HG03108 (cell line): ENCODE results near the gene TMEM17.

Experiments
- ATAC-seq: cut with Tn5 transposase; IDR thresholded peaks from one replicate; pipeline ENCODE4 v1.9.1; 2021; ENCODE audit warnings: moderate library complexity; ENCODE audit not compliant: unreplicated experiment

The TMEM17 gene

DNA sequence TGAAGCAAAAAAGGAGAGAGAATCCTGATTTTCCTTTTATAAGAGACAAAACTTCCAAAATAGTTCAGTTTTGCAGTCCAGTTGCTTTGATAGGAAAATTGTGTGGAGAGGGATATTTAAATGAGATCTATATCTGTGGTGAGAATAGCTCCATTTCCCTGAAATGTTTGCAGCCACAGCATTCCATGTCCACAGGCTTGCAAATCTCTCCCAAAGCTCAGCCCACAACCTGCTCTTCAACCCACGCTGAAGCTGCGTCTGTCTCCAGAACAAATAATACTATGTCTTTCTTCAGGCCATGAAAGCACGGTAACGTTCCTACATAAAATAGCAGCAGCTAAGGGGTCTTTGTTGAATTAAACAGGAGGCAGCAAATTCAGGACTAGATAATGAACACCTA lies 31.8 kb downstream of the TMEM17 start:
- ATAC-seq, result no peak

DNA sequence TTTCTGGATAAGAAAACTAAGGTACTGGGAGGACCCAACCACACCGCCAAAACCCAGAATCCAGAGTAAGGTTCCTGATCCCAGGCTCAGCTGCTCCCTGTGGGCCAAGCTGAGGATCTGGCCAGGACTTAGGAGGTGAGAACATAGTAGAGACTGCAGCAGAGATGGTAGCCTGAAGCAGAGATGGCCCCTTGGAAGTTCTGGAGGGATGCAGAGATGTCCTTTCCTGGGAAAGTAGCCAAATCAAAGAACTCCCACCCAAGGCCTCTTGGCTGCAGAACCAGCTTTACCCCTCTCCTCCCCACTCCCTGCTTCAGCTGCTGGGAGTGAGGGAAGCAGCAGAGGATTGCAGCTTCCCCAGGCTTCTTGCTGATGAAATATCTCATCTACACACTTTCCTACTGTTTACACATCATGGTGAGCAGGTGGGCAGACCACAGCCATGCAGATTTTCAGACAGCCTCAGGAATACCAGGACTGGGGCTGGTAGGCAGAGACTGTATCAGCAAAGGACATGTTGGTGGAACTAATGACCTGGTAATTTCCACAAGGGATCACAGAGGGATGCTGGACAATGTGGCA lies 32.7 kb downstream of the TMEM17 start:
- no peak for ATAC-seq

DNA sequence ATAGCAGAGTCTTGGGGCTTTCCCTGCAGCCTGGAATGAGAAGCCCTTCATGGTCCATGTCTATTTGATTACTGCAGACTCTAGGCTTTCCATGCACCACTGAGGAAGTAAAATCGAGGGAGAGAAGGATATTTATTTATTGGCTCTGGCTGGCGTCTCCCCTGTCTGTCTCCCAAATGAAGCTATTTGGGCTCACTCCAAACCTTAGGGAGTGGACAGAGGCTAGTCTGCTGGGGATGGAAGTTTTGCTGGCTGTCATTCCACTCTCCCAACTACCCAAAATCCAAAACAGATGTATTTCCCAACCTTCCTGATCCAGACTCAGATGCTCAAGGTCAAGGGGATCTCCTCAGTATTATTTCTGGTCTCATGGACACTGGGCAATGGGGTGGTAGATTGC lies 33.7 kb downstream of the TMEM17 start:
- no peak for ATAC-seq

DNA sequence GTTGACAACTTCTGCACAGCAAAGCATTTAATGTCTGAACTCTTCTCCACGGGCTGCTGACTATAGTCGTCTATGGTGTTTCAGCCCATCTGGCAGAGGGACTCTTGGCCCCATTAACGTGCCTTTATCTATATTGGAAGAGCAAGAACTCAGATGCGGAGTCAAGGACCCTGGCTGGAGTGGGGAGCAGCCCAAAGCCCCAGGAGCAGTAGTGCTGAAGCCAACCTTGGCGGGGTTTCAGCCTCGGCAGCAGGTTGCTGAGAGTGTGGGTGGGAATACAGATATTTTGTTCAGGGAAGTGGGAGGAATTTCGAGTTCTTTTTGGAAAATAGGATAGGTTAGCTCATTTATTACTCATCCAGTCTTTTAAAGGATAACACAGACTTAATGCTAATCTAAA lies 34.2 kb downstream of the TMEM17 start:
- ATAC-seq, result no peak

DNA sequence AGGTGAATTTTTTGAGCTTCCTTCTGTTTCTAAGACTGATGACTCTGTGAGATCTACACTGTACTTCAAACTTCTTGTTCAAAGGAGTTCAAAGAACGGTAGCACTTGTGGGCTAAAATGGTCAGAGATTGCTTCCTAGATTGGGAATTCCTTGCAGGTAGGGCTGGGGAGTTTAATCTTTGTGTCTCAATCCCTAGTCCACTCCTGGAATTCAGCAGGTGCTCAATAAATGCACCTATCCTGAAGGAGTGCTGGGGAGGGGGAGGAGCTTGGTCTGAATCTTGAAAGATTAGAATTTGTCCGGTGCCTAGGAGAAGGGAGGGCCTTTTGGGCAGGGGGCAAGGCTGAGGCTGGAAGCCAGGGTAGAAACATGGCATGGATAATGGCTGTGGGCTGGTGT lies 34.6 kb downstream of the TMEM17 start:
- no peak for ATAC-seq

DNA sequence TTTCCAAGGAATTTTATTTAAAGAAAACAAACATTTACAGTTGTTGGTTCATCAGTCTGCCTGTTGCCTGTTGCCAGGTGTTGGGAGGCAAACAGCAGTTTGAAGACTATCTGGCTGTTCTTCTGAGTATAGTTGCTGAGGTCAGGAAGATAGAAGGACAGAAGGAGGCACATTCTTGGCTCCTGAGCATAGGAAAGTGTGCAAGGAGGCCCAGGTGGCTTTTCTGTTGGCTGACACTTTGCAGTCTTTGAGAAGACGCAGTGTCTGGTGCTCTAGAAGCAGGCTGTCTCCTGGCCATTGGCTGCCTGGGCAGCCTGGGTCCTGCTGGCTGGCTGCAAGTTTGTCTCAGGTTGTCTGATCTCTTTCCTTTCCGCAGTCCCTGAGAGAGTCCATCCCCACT lies 36.4 kb downstream of the TMEM17 start:
- no peak for ATAC-seq

DNA sequence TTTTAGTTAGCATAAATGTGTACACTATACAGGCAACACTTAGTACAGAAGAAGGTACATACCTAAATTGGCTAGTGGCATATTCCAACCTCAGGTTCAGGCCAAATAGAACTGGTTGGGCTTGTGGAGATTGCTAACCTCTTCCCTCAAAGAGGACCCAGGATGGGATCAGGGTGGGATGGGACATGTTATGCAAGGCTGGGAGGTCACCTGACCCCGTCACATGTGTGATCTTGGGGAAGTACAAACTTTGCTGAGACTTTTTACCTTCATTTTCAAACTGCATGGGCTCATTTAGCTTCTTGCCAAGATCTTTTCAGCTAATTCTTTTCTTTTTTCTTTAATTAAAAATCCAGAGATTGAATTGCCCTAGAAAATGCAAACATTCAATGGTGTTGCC lies 36.9 kb downstream of the TMEM17 start:
- no peak for ATAC-seq

DNA sequence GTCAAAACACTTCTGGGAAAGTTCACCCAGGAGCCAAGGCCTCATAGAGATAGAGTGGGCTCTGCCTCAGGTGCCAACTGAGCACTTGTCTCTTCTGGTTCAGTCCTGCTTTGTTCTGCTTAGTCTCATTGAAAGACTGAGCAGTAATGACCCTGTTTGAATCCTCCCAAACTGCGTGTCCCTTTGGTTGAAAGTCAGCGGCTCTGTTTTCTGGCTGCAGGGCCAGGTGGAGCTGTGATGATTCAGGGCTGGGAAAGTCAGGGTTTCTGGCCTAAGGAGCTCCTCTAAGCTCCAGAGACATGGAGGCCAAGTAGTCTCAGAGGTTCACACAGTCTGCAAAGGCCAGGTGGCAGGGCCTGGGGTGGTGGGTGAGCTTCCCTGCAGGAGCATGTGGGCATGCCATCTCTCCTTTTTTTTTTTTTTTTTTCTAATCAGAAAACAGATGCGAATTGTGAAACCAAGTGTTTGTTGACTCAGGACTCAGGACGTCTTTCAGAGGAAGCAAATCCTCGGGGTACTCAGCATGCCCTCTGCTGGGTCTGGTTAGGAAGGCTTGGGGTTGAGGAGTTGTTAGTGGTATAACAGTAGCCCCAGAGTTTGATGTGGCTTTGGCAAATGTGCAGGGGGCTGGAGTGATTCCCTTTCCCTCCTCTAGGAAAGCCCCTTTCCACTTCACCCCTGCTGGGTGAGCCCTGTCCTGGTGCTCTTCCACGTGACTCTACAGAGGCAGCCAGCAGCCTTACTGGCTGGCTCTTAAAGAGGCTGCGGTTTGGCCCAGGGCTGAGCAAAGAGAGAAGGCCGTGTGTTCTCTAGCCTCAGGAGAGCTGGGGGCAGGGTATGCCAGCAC lies 38.3 kb downstream of the TMEM17 start:
- ATAC-seq, result no peak

DNA sequence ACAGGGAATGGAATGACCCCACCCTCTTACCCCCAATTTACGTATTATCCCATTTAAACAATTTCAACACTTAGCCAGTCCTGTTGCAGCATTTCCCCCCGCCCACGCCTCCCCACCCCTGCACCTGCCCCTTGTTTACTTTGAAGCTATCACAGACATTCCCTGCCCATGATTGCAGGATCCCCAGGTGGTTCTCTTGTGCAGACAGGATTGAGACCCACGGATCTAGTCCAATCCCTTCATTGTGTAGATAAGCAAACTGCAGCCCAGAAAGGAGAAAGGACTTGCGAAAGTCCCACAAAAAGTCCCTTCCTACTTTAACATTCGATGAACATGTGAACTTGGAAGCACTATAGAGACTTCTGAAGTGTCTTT lies 38.9 kb downstream of the TMEM17 start:
- no peak for ATAC-seq

DNA sequence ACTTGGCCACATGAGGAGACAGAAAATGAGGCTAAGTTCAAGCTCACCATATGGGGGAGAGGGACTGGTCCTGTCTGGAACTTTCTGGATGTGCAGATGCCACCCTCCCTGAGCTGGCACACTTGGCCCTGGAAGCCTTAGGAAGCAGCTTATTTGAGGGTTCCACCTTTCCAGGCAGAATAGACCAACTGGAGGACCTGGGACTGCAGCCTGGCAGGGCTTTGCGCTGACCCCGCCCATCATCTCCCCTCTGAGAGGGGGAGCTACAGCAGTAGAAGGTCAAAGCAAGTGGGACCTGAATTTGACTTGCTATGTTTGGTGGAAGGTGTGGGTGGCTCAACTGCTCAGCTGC lies 39.5 kb downstream of the TMEM17 start:
- no peak for ATAC-seq

DNA sequence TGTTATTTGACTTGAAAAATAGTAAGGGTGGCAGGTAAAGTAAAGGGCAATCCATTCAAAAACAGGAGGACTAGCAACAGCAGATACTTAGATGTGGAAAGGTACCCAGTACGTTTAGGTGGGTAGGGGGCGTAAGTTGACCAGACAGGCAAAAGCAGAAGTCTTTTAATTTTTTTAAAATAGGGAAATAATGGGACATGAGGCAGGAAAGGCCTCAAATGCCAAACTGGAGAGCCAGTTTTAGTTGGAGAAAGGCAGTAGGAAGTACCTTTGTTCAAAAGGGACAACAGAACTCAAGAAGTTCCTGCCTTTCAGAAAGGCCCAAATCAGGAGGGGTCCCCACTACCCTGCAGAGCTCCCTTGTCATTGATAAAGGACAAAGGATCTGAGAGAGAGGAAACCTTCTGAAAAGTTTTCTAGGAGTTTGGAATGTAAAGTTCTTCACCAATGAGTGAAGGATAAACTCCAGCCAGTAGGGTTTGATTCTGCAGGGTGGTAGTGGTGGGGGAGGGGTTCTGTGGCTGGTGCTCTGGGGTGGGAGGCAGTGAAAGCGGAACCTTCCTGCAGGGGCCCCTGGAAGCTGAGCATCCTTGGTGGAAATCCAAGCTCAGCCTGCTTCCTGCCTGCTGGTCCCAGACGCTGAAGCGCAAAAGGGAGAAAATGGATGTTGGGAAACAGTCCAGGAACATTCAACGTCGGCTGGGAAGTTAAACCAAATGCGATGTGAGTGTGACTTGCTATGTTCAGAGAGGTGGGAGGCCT lies 40.1 kb downstream of the TMEM17 start:
- no peak for ATAC-seq

DNA sequence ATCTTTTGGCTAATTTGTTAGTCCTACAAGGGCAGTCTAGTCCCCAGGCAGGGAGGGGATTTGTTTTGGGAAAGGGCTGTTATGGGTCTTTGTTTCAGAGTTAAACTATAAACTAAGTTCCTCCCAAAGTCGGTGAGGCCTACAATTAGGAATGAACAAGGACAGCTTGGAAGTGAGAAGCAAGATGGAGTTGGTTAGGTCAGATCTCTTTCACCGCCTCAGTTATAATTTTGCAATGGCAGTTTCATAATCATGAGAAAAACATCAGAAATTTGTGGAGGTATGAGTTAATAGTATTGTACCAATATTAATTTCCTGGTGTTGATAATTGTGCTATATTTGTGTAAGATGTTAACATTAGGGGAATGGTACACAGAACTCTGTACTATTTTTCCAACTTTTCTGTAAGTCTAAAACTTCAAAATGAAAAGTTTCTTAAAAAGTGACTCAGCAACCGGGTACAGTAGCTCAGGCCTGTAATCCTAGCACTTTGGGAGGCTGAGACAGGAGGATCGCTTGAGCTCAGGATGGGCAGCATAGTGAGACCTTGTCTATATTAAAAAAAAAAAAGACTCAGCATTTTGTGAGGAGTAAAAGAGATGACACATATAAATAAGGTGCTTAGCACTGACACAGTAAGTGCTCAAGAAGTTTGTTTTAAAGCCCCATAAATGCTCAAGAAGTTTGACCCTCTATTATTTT lies 40.8 kb downstream of the TMEM17 start:
- ATAC-seq, result no peak

DNA sequence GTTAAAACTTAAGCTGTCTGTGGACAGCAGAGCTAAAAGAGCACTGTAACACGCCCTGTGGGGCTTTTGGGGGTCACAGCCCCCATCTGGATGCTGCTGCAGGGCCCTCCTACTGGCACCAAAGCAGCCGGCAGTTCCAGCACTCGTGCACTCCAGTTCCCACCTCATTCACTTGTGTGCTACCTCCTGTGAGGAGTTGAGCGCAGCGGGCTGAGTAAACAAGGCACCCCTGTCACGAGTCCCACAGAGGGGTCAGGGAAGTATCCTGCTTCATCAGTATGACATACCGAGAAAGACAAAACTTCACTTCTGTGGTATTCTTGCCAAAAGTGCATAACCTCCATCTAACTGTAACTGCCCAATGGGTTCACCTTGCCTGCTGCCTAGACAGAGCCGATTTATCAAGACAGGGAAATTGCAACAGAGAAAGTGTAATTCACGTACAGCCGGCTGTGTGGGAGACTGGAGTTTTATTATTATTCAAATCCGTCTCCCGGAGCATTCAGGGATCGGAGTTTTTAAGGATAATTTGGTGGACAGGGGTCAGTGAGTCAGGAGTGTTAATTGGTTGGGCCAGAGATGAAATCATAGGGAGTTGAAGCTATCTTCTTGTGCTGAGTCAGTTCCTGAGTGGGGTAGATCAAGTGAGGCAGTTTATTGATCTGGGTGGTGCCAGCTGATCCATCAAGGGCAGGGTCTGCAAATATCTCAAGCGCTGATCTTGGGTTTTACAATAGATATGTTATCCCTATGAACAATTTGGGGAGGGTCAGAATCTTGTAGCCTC lies 41.6 kb downstream of the TMEM17 start:
- no peak for ATAC-seq

DNA sequence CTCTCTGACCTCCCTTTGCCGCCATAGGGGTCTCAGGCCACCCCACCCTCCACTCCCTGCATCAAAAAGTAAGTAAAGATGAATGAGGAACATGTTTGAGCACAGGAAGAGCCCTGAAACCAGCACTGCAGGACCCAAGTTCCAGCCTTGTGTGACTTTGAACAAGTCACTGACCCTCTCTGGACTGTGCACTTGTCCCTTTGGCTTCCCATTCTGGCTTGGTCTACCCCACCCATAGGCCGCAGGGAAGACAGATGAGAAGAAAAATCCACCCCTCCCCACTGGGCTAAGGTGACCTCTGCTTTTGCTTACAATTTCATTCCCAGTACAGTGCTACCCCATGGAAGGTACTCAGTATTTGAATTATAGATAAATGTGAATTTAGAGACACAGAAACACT lies 43.8 kb downstream of the TMEM17 start:
- ATAC-seq, result no peak

DNA sequence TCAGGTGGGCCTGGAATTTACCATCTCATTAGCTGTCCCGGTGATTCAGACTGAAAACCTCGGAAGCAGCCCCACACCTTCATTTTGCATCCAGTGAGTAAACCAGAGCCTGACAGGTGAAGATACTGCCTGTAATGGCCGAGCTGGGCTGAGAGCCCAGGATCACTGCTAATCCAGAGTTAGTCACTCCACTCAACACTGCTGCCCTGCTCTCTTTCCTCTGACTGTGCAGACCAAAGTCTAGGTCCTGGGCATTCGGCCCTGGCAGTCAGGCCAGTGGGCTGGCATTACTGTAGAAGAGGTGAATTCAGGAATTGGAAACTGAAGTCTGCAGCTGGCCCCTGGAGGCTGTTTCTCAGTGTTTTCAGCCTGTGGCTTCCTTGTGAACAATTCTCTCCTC lies 44.3 kb downstream of the TMEM17 start:
- no peak for ATAC-seq

DNA sequence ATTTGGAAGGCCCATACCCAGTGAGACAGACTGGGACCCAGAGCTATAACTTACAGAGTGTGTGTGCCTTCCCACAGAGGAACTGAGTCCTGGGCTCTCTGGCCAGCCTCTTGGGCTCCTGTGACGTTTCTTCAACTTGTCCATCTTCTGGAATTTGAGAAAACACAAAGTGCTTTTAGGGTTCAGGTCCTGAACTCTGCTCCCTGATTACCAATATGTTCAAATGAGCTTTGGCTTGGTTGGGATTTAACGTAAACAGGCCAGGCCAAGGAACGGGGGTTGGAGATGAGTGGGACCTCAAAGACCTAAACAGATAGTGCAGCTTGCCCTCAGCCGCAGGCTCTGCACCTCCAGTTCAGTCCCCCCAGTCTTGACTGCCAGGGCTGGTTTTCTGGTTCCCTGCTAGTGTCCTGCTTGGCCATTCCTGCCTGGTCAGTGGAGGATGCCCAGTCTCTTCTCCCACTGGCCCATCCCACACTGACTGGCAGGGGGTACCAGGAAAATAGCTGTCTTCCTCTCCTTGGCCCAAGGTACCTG lies 44.9 kb downstream of the TMEM17 start:
- ATAC-seq, result no peak

DNA sequence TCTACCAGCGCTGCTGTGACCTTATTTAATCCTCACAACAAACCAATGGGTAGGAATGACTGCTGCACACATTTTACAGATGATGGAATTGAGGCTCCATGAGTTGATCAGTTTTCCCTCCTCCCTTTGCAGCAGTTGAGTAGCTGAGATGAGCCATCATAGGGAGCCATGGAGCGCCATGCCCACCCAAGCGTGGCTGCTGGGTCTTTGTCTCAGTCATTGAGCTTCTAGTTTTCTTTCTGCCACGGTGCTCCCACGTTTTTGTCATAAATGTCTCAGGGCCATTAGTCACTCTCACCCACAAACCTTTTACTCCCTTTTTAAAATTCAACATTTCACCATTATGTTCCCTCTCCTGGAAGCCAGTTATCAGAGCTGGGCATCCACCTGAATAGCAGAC lies 45.8 kb downstream of the TMEM17 start:
- ATAC-seq, result no peak

DNA sequence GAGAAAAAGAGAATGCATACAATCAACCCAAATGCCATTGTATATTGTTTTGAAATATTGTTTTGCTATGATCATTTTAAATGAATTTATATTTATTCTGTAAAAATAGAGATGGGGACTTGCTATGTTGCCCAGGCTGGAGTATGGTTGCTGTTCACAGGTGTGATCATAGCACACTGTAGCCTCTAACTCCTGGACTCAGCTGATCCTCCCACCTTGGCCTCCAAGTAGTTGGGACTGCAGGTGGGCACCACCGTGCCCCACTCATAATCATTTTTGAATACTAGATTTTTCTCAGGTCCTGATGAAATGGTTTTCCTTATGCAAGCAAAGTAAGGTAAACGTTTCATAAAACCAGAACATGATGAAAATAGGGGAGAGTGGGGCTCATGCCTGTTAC lies 46.3 kb downstream of the TMEM17 start:
- no peak for ATAC-seq

DNA sequence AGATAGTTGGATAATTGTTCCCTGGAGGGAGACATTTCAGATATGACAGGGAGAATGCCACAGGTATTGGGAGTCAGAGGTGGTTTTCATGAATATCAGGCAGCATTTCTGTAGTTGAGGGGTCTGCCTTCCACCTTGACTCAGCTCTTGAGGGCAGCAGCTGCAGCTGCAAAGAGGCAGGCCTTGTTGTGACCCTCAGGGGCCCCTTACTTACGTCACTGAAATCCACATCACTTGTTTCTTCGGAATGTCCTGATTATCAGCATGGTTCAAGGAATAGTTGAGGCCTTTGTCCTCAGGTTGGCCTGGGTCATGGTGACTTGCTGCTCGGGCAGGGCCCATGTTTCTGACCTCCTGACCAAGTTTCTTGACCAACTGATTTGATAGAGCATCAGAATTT lies 46.9 kb downstream of the TMEM17 start:
- no peak for ATAC-seq

DNA sequence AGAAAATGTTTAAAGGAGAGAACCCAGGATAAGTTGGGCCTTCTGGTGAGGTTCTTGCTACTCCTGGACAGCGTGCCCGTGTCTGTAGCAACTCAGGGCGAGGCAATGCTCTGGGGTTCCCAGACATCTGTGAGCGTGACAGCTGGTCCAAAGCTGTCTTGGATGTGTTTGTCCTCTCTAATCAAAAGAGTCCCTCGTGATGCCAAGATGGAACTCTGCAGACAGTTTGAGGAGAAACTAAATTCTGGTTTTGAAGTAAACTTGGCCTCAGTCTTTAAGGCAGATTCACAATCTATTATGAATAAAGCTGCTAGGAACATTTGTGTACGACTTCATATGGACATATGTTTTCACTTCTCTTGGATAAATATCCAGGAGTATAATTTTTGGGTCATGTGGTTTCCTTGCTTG lies 47.3 kb downstream of the TMEM17 start:
- no peak for ATAC-seq

DNA sequence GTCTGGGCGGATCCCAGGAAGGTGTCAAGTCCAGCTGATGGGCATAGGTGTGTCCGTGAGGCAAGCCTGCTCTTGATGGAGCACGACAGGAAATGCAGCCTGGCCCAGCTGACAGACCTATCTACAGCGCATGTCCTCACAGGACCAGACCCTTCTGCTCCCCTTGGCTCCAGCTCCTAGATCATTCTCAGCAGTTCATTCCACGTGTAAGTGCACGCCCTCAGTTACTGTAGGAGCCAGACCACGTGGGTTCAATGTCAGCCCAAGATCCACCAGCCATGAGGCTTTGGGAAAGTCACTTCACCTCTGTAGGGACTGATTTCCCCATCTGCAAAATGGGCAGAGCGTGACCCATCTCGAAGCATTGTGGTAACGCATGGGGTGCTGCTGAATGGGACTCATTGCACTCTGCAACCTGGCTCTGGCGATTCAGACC lies 47.8 kb downstream of the TMEM17 start:
- ATAC-seq, result no peak
